ENCODE measurements around the gene NLRC5.
A peak's percentile ranks its signal among the peaks of the same experiment; 100 is the strongest.
"Not testable (repeated sequence)": the region's sequence is repeated elsewhere in the genome, so short reads cannot be mapped to it uniquely, and the experiment has no call there.

The NLRC5 gene

DNA sequence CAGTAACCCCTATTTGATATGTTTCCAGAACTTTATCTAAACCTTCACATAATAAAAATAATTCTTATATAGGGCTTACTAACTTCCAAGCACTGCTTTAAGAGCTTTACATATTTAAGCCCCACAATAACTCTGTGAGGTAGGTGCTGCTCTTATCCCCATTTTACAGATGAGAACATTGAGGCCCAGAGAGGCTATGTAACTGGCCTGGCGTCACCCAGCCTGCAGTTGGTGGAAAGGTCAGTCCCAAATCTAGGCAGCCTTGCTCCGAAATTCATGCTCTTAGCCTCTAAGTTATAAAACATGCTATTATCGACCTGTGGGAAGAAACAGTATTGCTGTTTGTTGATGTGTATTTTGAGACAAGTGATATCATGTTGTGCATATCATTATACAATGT, 9.0 kb downstream of the NLRC5 start:
- no peak for DNase-seq (ENCODE audit: extremely low read depth in 1 of 2, low read depth in 1 of 2)

- no peak for DNase-seq (ENCODE audit: extremely low read depth in 1 of 2, low read depth in 1 of 2)
Observed at GRCh38 chr16:56998861-56999260, 9.5 kb downstream of the NLRC5 start.

DNA sequence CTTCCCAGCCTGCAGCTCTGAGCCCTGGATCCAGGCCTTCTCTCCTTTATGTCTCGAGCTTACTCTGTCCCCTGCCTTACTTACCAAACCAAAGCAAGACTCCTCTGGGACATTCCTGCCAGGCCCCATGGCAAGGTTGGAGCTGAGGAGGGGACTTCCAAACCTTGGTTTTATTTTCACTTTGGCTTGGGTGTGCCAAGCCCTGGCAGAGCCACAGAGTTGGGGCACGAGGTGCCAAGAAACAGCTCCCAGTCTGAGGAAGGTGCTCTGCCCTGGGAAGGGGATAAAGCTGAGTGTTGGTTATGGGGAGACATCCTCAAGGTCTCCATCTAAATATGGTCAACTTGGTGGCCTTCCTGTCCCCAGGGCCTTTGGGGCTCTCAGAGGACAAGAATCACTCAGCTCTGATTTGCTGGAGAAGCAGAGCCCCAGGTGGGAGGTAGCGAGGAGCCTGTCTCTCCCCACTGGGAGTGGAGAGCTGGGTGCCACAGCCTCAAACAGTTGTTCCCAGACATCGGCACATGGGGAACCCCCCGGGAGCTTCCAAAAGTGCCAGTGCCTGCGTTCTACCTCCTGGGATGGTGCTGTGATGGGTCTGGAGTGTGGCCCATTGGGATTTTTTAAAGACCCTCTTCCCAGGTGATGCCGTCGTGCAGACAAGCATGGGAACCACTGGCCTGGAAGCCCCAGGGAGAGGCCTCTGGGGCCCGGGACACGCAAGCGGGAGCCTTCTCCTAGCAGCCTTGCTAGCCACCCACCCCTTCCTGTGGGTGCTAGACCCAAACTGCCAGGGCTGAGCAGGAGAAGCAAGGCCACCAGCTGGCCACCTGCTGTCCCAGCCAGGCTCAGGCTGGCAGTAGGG, 10.3 kb downstream of the NLRC5 start:
- DNase-seq (ENCODE audit: extremely low read depth in 1 of 2, low read depth in 1 of 2): no peak

DNA sequence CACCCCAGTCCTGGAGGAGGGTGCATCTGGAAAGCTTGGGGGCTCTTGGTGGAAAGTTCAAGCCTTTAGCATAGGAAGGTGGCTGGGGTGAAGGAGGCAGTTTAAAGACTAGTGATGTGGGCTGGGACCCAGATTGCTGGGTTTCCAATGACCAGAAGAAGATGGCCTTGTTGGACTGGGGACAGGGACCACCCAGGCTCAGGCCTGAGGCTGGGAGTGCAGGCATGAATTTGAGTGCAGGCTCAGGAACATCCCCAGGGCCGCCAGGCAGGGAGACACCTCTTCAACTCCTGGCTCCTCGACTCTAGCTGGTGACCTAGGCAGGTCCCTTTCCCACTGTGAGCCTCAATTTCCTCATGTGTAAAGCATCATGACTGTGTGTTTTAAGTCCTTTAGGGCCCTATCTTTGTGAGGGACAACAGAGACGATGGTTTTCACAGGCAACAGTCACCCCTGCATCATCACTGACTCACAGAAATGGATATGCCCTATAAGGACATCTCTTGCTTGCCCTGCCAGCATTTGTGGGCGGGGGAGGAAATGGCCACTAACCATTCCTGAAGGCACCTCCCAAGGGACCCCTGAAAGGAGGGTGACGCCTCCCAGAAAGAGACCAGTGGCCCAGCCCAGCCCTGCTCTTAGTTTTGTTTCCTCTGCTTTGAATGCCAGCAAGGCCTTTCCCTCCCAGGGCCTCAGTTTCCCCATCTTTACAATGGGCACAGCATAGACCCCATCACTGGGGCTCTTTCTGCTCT, 11.1 kb downstream of the NLRC5 start:
- DNase-seq (ENCODE audit: extremely low read depth in 1 of 2, low read depth in 1 of 2): peak in 1 of 2 donors; percentile 76

- no peak for DNase-seq (ENCODE audit: extremely low read depth in 1 of 2, low read depth in 1 of 2)
Observed at GRCh38 chr16:57001026-57001679, 11.8 kb downstream of the NLRC5 start.

- no peak for DNase-seq (ENCODE audit: extremely low read depth in 1 of 2, low read depth in 1 of 2)
Observed at GRCh38 chr16:57003439-57004386, 14.4 kb downstream of the NLRC5 start.

DNA sequence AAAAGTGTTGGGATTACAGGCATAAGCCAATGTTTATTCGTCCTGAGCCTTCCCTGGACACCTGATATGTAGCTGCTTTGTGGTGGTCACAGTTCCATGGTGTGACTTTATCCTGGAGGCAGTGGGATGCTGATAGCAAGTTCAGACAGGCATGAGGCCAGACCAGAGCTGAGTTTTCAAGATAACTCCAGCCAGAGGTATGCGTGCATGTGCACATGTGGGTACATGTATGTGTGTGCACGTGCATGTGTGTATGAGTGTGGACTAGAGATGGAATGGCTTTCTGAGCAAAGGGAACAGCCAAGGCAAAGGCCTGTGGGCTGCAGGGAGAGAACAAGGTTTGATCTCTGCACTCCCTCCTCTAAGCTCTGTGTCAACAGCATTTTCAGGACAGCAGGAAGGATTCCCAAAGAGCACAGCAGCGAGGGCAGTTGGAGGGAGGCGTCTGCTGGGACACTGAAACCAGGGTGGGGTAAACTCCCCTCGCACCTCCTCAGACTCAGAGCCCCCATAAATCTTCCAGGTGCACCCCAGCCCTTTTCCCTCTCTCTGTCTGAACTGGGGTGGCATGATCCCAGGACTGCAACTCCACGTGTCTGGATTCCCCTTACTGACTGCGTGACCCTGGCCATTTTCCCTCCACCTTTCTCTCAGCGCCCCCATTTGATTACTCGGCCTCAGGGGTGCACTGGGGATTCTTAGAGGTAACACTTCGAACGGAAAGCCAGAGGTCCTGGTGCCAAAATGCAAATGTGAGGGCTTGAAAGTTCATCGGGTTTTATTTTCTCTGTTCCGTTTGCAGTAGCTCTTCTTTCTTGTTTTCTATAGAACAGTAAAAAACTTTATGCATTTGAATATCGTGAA, 15.3 kb downstream of the NLRC5 start:
- no peak for DNase-seq (ENCODE audit: extremely low read depth in 1 of 2, low read depth in 1 of 2)

DNA sequence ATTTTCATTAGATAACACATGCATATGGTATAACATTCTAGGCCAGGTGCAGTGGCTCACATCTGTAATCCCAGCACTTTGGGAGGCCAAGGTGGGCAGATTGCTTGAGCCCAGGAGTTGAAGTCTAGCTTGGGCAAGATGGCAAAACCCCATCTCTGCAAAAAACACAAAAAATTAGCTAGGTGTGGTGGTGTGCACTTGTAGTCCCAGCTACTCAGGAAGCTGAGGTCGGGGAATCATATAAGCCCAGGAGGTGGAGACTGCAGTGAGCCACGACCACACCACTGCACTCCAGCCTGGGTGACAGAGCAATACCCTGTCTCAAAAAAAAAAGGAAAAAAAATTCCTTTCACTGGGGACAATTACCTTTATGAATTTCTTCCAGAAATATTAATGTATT, 16.2 kb downstream of the NLRC5 start:
- DNase-seq (ENCODE audit: extremely low read depth in 1 of 2, low read depth in 1 of 2): not testable (repeated sequence)

DNA sequence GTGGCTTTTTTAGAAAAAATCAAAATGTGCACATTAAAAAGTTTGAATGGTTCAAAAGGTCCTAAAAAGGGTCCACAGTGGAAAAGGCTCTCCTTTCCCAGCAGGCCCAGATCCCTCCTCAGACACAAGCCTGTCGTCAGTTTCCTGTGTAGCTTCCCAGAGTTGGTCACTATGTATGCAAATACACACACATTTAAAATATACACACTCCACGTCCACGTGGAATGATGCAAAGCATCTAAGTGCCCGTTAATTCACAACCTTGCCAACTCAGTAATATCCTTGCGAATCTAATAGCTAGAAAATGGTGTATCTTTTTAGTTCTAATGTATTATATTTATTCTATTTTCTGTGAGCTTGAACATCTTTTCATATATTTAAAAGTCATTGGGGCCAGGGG, 17.7 kb downstream of the NLRC5 start:
- DNase-seq (ENCODE audit: extremely low read depth in 1 of 2, low read depth in 1 of 2): no peak

- DNase-seq (ENCODE audit: extremely low read depth in 1 of 2, low read depth in 1 of 2): no peak
Observed at GRCh38 chr16:57007530-57007929, 18.2 kb downstream of the NLRC5 start.

- no peak for DNase-seq (ENCODE audit: extremely low read depth in 1 of 2, low read depth in 1 of 2)
Observed at GRCh38 chr16:57008440-57008839, 19.1 kb downstream of the NLRC5 start.

DNA sequence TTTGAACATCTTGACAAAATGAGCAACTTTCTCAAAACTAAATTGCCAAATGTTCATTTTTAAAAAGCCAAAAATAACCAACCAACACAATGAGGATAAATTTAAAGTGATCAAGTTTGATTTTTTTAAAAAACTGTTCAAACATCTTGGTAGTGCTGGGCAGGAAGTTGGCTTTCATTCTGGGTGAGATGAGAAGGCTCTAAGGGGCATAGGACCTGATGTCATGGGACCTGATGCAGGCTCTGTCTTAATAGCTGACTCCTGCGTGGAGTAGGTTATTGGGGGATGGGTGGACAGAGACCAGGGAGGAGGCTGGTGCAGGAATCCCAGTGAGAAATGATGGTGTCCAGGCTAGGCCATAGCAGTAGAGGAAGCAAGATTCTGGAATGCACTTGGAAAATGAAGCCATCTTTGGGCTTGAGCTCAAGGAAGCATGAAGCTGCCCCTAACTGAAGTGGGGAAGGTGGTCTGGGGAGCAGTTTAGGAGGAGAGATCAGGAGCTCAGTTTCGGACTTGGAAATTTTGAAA, 20.4 kb downstream of the NLRC5 start:
- no peak for DNase-seq (ENCODE audit: extremely low read depth in 1 of 2, low read depth in 1 of 2)

GRCh38 chr16:57012353-57012752, 23.0 kb downstream of the NLRC5 start:
- DNase-seq (ENCODE audit: extremely low read depth in 1 of 2, low read depth in 1 of 2): no peak

GRCh38 chr16:57013229-57013628, 23.9 kb downstream of the NLRC5 start:
- DNase-seq (ENCODE audit: extremely low read depth in 1 of 2, low read depth in 1 of 2): no peak

GRCh38 chr16:57013902-57014301, 24.5 kb downstream of the NLRC5 start:
- DNase-seq (ENCODE audit: extremely low read depth in 1 of 2, low read depth in 1 of 2): no peak

DNA sequence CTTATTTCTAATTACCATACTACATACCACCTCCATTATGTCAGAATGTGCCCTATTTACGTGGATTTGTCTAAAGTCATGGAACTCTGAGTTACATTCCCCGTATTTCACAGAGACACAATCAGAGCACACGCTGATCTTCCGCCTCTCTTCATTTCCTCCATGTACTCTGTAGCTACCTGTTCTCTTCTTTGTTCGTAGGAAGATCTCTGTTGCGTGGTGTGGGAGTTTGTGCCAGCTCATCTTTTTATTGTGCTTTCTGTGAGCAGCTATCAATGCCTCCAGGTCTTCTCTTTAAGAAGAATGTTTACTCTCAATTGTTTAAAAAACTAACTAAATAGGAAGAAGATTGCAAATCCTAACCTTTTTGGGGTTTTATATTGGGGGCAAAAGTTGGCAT, 26.9 kb downstream of the NLRC5 start:
- DNase-seq (ENCODE audit: extremely low read depth in 1 of 2, low read depth in 1 of 2): no peak

DNA sequence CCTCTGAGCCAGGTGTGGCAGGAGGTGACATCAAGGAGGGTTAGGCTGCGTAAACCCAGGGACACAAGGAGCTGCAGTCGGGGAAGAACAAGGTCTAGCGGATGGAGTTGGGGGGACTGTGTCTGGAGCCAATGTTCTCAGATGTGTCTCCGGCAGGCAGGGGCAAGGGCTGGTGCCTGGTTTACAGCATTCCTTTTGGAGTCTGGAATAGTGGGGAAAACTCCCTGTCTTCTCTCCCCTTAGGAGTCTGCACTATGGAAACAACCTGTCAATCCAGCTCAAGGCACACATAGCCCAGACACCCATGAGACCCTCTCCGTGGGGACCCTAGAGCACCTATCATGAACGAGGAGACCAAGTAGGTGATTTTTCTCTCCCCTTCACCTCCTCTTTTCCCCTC, 27.5 kb downstream of the NLRC5 start:
- no peak for DNase-seq (ENCODE audit: extremely low read depth in 1 of 2, low read depth in 1 of 2)

DNA sequence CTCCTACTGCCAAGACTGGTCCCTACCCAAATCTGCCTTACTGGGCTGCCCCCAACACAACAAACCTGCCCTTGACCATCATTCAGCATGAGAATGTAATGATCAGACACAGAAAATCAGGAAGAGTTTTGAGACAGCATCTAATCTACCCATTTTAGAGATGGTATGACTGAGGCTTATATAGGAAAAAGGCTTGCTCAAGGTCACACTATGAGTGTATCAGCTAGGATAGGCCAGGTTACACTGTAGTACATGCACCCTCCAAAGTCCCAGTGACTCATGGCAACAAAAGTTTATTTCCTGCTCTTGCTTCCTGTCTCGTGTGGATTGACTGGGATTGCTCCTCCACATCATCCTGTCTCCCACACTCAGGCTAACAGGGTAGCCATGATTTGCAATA, 27.9 kb downstream of the NLRC5 start:
- DNase-seq (ENCODE audit: extremely low read depth in 1 of 2, low read depth in 1 of 2): no peak

- DNase-seq (ENCODE audit: extremely low read depth in 1 of 2, low read depth in 1 of 2): no peak
Observed at GRCh38 chr16:57019746-57020145, 30.4 kb downstream of the NLRC5 start.
